ENCODE results near the gene ELOVL1.
"Not testable (repeated sequence)": the region's sequence is repeated elsewhere in the genome, so short reads cannot be mapped to it uniquely, and the experiment has no call there.

The ELOVL1 gene

DNA sequence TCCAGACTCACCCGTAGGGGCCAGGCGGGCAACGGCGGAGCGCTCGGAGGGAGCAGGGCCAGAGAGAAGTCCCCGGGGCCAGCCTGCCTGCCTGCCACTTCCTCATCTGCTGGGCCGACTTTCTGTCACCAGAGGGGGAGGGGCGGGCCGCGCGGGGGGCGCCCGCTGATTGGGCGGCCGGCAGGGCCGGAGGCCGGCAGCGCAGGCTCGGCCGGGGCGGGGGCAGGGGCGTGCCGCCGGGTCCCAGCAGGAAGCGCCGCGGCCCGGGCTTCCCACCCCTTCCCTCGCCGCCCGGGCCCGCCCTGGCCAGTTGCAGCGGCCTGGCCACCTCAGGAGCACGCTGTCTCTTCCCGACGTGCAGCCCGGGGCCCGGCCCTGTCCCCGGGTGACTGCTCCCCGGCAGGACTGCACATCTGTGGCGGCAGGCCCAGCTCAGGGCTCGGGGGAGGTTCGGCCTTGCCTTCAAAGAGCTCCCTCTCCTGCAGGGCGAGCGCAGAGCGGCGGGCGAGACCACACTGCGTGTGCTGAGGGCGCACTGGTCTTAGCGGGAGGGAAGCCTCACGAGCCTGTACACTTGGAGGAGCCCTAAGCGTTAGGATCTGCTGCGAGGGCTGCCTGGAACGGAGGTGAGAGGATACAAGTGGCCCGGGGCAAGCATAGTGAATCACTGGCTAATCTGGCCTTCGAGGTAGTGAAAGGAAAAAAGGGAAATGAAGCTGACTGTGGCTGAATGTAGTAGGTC is at the start of gene ELOVL1:
TSS of gene ELOVL1 (minus strand) at position 108 of the 742 bp plus-strand sequence. CDS start 2,402 bp downstream, outside the sequence.
- peak; percentile 99 for DNase-seq (ENCODE audit: low spot score)
- TF ChIP-seq, protein P1, sequence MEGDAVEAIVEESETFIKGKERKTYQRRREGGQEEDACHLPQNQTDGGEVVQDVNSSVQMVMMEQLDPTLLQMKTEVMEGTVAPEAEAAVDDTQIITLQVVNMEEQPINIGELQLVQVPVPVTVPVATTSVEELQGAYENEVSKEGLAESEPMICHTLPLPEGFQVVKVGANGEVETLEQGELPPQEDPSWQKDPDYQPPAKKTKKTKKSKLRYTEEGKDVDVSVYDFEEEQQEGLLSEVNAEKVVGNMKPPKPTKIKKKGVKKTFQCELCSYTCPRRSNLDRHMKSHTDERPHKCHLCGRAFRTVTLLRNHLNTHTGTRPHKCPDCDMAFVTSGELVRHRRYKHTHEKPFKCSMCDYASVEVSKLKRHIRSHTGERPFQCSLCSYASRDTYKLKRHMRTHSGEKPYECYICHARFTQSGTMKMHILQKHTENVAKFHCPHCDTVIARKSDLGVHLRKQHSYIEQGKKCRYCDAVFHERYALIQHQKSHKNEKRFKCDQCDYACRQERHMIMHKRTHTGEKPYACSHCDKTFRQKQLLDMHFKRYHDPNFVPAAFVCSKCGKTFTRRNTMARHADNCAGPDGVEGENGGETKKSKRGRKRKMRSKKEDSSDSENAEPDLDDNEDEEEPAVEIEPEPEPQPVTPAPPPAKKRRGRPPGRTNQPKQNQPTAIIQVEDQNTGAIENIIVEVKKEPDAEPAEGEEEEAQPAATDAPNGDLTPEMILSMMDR (IDR thresholded peaks at IDR 0.05; ENCODE audit: extremely low read depth, missing control alignments): peak; percentile 16

DNA sequence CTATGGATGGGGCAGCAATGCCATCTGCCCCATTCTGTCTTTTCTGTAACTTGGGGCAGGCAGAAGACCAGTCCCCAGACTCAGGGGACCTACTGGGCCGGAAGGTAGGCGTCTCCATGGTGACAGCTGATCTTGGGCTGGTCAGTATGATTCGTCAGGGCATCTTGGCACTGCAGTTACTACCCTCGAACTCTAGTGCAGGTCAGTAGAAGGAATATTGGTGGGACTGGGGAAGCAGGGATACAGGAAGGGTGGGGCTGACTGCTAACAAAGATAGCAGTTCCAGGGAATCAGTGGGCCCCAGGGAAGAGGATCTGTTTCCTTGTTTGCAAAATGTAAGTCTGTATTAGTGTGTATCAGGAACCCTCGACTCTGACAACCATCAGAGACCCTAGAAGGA is 48.1 kb upstream of the ELOVL1 start:
- TF ChIP-seq, protein P1 (IDR thresholded peaks at IDR 0.05; ENCODE audit: extremely low read depth, missing control alignments): no peak

DNA sequence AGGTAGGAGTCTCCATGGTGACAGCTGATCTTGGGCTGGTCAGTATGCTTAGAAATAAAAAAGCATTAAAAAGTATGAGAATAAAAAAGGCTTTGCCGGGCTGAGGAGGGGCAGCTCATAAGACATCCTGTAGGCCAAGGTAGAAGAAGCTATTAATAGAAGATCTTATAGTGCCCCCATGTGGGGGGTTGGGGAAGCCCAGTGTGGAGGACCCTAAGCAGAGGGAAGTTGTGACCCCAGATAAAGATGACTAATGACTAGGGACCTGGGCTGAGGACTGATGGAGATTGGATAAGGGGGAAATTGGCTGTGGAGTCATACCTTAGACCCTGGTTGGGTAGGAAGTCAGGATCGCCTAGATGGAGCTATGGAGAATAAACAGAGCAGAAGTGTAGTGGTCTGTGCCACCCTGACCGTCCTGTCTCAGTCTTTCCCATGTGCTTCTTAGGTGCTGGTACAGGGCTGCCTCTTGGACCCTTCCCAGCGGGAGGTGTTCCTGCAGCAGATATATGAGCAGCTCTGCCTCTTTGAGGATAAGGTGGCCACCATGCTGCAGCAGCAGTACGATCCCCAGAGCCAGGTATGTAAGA is 46.9 kb upstream of the ELOVL1 start:
- DNase-seq (ENCODE audit: low spot score): peak; percentile 47
- TF ChIP-seq, protein P1 (IDR thresholded peaks at IDR 0.05; ENCODE audit: extremely low read depth, missing control alignments): peak; percentile 14

More for the DNA sequence above, 48.1 kb upstream of the ELOVL1 start:
- no peak for DNase-seq (ENCODE audit: low spot score)

DNA sequence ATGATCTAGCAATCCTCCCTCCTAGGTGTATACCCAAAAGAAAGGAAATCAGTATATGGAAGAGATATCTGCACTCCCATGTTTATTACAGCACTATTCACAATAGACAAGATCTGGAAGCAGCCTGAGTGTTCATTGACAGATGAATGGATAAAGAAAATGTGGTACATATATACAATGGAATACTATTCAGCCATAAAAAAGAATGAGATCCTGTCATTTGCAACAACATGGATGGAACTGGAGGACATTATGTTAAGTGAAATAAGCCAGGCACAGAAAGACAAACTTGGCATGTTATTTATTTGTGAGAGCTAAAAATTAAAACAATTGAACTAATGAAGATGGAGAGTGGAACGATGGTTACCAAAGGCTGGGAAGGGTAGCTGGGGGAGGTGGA is 45.6 kb upstream of the ELOVL1 start:
- DNase-seq (ENCODE audit: low spot score): not testable (repeated sequence)

DNA sequence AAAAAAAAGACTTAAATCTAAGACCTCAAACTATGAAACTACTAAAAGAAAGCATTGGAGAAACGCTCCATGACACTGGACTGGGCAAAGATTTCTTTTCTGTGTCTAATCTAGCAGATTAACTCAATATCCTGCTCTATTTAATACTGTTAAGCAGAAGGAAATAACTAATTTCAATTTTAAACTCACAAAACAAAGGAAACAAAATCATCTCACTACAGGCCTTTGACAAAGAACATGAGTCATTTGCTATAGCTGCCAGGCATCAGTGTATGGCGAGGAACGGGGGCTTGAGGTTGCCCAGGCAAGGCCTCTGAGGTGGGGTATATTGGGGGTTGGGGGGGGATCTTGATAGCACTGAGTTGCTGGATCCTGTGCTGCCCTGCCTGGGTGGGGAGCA is 42.8 kb upstream of the ELOVL1 start:
- TF ChIP-seq, protein P1 (IDR thresholded peaks at IDR 0.05; ENCODE audit: extremely low read depth, missing control alignments): no peak
- no peak for DNase-seq (ENCODE audit: low spot score)

DNA sequence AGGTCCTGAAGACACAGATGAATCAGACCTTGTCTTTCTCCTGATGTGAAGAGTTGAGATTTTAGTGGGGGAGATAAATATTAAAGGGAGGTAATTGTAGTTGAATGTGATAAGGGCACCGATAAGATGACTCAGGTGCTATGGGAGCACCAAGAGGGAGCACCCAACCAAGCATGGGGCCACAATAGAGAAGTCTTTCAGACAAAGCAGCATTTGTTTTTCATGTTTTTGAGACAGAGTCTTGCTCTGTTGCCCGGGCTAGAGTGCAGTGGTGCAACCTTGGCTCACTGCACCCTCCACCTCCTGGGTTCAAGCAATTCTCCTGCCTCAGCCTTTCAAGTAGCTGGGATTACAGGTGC is 38.0 kb upstream of the ELOVL1 start:
- no peak for DNase-seq (ENCODE audit: low spot score)
- TF ChIP-seq, protein P1 (IDR thresholded peaks at IDR 0.05; ENCODE audit: extremely low read depth, missing control alignments): no peak

DNA sequence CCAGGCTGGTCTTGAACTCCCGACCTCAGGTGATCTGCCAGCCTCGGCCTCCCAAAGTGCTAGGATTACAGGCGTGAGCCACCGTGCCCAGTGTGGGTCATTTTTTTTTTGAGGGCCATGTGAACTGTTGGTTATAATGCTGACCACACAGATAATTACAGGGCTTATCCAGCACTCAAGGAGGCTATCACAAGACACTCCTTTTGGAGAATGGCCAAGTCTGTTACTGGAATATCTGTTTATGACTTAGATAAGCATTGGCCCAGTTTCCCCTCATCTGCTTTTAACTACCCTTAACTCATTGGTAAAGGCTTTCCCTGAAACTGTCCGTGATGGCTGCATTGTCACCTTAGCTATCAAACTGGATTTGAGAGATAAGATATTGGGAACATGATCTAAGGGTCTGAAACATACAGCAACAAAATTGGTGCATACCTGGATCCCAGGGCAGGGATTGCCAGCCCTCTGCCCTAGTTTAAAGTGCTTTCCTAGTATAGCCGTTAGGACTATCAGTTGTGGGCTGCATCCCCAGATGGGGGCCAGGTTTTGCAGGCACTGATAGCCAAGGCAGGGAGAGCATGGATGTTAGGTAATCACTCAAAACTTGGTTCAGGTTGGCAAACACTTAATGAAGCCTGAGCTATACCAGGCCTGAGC is 37.5 kb upstream of the ELOVL1 start:
- no peak for DNase-seq (ENCODE audit: low spot score)
- TF ChIP-seq, protein P1 (IDR thresholded peaks at IDR 0.05; ENCODE audit: extremely low read depth, missing control alignments): no peak
